AG04449 (cell line): ENCODE data around the gene GPR176.

Source experiments
- CTCF ChIA-PET: fragments of 350-600 bp; formaldehyde crosslinking; extraction: SDS; loops from one replicate; lab custom pipeline; 2021; ENCODE audit warnings: antibody characterized with exemption; lab: Yijun Ruan, JAX
- POLR2A ChIA-PET: fragments of 400-600, 350-600 bp; formaldehyde crosslinking; extraction: SDS; loops from one replicate; lab custom pipeline; 2020; ENCODE audit warnings: antibody characterized with exemption, inconsistent platforms; lab: Yijun Ruan, JAX
- DNase-seq: peaks from one replicate; pipeline ENCODE4 v3.0.0-alpha.2; 2010; ENCODE audit warnings: low read depth, low spot score
- H3K4me3 ChIP-seq: 2 replicates; pipeline ENCODE4 v1.5.1; 2011; ENCODE audit warnings: low read depth, mild to moderate bottlenecking, control low read depth, low read length
- CTCF ChIP-seq: IDR thresholded peaks from one replicate; pipeline ENCODE4 v1.5.1; 2011; ENCODE audit warnings: mild to moderate bottlenecking, moderate library complexity, low read length, control low read depth, inconsistent platforms; ENCODE audit not compliant: insufficient read depth; ENCODE audit errors: missing control alignments

Gene GPR176

GRCh38 chr15:39914977-39915376 lies 5.1 kb downstream of the GPR176 start:
- POLR2A ChIA-PET, result no interaction called here

GRCh38 chr15:39909007-39909406 lies 11.1 kb downstream of the GPR176 start:
- no peak for DNase-seq
- POLR2A ChIA-PET, result no interaction called here
- no peak for TF ChIP-seq CTCF
- no peak overlapping the region for H3K4me3 ChIP-seq
- CTCF ChIA-PET, result interaction anchor here (1.0 to 2.4 kb wide), 2 partner anchors 21 to 111 kb away, joined by 3 to 8 read pairs; no protein-coding TSS in a partner anchor

More at GRCh38 chr15:39914977-39915376, 5.1 kb downstream of the GPR176 start:
- no peak for DNase-seq
- TF ChIP-seq CTCF, result no peak
- CTCF ChIA-PET, result no interaction called here
- H3K4me3 ChIP-seq, result no peak overlapping the region

- no peak overlapping the region for H3K4me3 ChIP-seq
- DNase-seq, result peak; percentile 79
- ChIA-PET CTCF (interaction anchor here (1.0 to 2.4 kb wide), 5 partner anchors 9 to 111 kb away, joined by 3 to 11 read pairs (median 4); no protein-coding TSS in a partner anchor), POLR2A (interaction anchor here (0.5 to 1.6 kb wide), 3 partner anchors 12 to 211 kb away, joined by 3 to 6 read pairs (median 3); partner anchors contain the start of gene GPR176)
- no peak for TF ChIP-seq CTCF
Observed at GRCh38 chr15:39908186-39908585, 11.9 kb downstream of the GPR176 start.

- no peak overlapping the region for H3K4me3 ChIP-seq
- no peak for TF ChIP-seq CTCF
- DNase-seq, result no peak
- CTCF ChIA-PET, result interaction anchor here (1.0 to 2.4 kb wide), 5 partner anchors 8 to 32 kb away, joined by 3 to 11 read pairs (median 4); no protein-coding TSS in a partner anchor
- POLR2A ChIA-PET, result interaction anchor here (0.6 to 1.6 kb wide), 3 partner anchors 13 to 210 kb away, joined by 3 to 6 read pairs (median 3); partner anchors contain the start of gene GPR176
Observed at GRCh38 chr15:39907216-39907615, 12.8 kb downstream of the GPR176 start.

GRCh38 chr15:39904115-39904514 lies 16.0 kb downstream of the GPR176 start:
- no peak for TF ChIP-seq CTCF
- ChIA-PET POLR2A (no interaction called here), CTCF (no interaction called here)
- no peak overlapping the region for H3K4me3 ChIP-seq
- no peak for DNase-seq

GRCh38 chr15:39898317-39898716 lies 21.7 kb downstream of the GPR176 start:
- CTCF ChIA-PET, result interaction anchor here (1.0 to 2.4 kb wide), 2 partner anchors 9 to 10 kb away, joined by 4 to 10 read pairs; no protein-coding TSS in a partner anchor

More at GRCh38 chr15:39898317-39898716, 21.7 kb downstream of the GPR176 start:
- POLR2A ChIA-PET, result no interaction called here
- no peak overlapping the region for H3K4me3 ChIP-seq
- DNase-seq, result no peak
- TF ChIP-seq CTCF, result no peak
